HG03378 (cell line): ENCODE data around the gene LMTK3.

ENCODE experiments used
- ATAC-seq: cut with Tn5 transposase; IDR thresholded peaks from one replicate; pipeline ENCODE4 v1.9.1; 2021; ENCODE audit warnings: mild to moderate bottlenecking, moderate library complexity; ENCODE audit not compliant: unreplicated experiment

LMTK3 gene

GRCh38 chr19:48509467-48510194 is 2.0 kb downstream of the LMTK3 start:
- ATAC-seq = no peak

DNA sequence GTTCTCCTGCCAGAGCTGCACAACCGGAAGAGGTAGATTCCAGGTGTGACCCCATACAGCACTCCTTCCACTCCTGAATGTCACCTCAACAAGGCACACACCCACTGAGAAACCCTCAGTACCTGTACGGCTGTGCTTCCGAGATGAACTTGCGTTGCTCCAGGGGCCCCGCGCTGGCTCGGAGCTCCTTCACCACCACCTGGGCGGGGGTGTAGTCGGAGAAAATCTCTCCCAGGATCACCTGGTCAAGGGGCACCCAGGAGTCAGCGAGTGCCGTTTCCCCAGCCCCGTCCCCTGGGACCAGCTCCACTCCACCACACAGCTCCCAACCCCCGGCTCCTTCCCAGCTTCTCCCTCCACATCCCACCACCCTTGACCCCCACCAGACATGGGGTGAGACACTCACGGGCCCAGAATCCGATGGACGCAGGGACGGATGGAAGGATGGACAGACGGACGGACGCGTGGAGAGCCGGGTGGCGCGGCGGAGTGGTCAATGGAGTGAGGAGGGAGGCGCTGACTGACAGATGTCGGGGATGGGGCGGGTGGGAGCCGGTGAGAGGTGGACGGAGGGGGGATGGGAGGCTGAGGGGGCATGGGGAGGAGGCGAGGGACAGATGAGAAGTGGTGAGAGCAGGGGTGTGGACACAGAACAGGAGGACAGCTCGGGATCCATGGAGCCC is 2.8 kb downstream of the LMTK3 start:
- no peak for ATAC-seq

GRCh38 chr19:48507911-48508439 is 3.7 kb downstream of the LMTK3 start:
- no peak for ATAC-seq

- no peak for ATAC-seq
Measured at GRCh38 chr19:48506138-48506733, 5.4 kb downstream of the LMTK3 start.

GRCh38 chr19:48502350-48503018 is 9.2 kb downstream of the LMTK3 start:
- ATAC-seq = no peak

DNA sequence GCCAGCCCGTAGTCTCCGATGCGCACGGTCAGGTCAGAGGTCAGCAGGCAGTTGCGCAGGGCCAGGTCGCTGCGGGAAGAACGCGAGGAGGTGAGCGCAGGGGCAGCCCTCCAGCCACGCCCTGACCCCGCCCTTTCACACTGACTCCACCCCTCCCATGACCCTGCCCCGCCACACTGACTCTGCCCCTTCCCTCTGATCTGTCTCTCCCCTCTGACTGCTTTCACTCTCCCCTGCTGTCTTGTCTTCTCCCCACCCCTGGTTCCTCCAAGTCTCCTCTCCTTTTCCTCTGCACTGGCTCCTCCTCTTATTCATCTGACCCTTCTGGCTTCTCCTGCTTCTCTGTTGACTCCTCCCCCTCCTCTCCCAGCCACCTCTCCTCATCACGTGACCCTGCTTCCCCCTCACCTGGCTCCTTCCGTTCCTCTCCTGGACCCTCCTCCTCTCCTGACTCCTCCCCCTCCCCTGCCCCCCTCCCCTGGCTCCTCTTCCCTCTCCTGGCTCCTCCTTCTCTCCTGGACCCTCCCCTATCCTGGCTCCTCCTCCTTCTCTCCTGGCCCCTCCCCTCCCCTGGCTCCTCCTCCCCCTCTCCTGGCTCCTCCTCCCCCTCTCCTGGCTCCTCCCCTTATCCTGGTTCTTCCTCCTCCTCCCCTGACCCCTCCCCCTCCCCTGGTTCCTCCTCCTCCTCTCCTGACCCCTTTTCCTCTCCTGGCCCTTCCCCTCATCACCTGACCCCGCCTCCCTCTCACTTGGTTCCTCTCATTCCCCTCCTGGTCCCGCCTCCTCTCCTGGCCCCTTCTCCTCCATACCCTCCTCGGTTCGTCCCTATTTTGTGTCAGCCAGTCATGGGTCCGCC is 9.9 kb downstream of the LMTK3 start:
- ATAC-seq = no peak

GRCh38 chr19:48500830-48501493 is 10.7 kb downstream of the LMTK3 start:
- no peak for ATAC-seq

GRCh38 chr19:48499316-48500090 is 12.1 kb downstream of the LMTK3 start:
- no peak for ATAC-seq

DNA sequence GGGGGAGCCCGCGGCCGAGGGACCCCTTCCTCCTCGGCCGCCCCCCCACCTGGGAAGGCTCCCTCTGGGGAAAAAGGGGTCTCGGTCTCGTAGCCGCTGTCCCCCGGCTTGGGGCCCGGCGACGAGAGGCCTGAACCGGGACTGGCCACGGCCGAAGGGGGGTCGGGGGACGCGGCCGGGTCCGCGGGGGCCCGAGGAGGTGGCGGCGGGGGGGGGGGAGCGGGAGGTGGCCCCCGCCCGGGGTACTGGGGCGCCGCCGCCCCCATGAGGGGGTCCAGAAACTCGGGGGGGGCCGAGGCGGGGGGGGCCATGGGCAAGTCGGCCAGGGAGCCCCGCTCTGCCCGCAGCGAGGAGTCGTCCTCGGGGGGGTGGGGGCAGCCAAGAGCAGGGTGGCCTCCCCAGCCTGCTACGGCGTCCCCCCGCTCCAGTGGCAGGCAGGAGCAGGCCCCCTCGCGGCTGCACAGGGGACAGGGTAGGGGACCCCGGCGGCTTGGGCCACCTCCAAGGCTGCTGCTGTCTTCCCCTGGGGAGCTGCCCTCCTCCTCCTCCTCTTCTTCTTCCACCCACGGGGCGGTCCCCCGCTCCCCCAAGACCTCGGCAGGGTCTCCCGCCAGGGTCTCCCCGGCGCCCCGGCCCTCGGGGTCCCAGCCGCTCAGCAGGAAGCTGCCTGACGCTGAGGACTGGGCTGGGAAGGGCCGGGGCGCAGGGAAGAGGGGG is 12.9 kb downstream of the LMTK3 start:
- no peak for ATAC-seq

DNA sequence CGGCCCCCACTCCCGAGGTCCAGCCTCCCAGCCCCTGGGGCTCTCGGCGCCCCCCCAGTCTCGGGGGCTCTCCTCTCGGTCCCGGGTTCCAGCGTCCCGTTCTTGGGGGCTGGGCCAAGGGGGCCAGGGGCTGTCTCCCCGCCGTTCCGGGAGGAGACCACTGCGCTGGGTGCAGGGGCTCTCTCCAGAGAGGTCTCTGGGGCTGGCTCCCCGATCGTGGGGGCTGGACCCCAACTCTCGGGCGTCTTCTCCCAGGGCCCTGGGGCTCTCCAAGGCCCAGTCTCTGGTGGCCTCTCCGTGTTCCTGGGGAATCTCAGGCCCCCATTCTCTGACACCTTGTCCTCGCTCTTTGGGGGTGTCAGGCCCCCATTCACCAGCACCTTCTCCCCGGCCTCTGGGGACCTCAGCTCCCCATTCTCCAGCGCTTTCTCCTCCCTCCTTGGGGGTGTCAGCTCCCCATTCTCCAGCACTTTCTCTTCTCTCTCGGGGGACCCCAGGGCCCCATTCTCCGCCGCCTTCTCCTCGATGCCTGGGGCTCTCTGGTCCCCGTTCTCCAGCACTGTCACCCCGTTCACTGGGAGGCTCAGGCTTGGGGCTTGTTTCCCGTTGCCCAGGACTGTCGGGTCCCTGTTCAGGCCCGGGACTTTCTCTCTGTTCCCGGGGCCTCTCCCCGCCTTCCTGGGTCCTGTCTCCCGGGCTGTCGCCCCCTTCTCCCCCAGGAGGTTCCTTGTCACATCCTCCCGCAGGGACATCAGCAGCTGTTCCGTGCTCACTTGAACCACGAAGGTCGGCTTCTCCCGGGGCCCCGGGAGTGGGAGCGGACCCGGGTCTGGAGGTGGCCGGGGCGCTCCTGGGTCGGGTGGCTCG is 13.7 kb downstream of the LMTK3 start:
- no peak for ATAC-seq

DNA sequence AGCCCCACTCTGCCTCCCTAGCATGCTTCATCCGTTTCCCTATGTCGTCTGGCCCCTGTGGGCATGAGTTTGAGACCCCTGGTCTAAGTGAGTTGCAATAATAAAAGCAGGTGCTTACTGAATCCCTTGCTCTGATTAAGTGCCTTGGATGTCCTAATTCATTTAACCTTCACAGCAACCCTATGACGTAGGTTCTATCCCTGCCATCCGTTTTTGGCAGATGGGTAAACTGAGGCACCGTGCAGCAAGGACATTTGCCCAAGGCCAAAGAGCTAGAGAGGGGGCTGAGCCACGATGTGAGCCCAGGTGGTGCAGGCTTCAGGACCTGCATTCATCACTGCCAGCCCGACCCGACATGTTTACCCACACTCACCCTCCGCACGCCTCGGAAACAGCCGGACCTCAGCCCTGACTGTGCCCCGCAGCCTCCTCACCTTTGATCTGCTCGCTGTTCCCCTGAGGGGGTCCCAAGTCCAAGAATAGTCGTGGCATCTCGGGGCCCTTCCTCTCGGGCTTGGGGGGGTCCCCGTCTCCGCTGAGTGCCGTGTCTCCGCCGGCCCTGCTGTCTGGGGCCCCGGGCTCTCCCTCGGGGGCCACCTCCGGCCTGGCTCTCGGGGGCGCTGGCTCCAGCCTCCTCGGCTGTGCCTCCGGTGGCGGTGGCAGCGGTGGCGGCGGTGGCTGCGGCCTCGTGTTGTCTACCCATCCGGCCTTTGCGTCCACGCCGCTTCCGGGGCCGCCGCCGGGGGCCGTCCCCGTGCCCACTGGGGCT is 14.5 kb downstream of the LMTK3 start:
- no peak for ATAC-seq

DNA sequence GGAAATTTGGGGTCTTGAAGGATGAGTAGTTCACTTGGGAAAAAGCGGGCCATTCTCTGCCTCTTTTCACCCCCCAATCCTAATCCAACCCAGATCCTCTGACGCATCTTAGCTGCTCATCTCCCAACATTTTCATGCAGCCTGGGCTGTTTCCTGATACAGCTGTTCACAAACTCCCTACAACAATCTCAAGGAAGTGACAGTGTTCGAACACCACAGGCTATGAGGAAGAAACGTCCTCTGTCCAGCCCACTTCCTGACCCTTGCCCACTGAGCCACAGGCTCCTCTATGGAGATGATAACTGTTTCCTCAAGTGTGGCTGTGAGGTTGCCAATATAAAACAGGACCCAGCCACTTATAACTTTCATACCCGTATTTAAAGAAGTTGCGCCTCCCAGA is 16.2 kb downstream of the LMTK3 start:
- no peak for ATAC-seq

DNA sequence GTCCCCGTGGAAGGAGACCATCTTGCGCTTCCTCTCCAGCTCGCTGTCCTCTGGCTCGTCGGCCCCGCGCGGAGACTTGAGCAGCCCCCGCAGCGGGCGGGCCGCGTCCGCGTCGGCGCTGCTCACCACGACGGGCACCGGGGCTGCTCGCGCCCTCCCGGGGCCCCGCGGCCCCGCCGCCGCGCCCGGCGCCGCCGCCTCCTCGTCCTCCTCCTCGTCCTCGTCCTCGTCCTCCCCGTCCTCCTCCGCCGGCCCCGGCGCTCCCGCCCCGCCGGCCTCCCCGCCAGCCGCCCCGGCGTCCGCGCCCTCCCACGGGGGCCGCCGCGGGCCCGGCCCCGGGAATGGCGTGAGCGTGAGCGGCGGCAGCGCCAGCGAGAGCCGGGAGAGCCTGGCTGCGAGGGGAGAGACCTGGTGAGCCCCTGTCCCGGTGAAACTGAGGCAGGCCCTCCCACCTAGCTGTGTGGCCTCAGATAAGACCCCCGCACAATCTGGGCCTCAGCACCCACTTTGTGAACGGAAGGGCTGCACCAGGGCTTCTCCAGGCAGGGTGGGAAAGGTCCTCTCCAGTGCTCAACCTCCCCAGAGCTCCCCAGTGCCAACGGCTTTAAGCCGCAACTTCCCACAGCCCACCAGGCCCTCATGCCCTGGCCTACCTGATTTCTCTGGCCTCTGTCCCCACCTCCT is 17.8 kb downstream of the LMTK3 start:
- peak; percentile 2 for ATAC-seq

DNA sequence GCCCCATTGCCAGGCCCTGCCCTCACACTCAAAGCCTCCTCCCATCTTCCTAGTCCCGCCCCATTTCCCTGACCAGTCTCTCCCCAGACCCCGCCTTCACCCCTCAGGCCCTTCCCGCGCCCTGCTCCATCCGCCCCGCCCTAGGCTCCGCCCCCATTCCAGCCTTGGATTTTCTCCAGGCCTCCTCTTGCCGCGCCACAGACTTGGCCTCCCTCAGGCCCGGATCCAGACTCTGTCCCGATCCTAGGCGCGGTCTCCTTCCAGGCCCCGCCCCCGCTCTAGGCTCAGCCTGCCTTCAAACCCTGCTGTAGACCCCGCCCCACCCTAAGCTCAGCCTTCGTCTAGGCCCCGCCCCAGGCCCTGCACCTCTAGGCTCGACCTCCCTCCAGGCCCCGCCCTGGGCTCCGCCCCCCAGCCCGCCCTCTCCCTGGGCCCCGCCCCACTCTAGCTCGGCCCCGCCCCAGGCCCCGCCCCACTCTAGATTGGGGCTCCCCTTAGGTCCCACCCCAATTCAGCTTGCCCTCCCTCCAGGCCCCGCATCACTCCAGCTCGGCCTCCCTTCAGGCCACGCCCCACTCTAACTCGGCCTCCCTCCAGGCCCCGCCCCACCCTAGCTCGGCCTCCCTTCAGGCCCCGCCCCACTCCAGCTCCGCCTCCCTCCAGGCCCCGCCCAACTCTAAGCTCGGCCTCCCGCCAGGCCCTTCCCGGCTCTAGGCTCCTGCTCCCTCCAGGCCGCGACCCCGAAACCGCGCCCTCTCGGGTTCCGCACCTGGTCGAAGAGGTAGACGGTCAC is 18.5 kb downstream of the LMTK3 start:
- peak; percentile 58 for ATAC-seq

DNA sequence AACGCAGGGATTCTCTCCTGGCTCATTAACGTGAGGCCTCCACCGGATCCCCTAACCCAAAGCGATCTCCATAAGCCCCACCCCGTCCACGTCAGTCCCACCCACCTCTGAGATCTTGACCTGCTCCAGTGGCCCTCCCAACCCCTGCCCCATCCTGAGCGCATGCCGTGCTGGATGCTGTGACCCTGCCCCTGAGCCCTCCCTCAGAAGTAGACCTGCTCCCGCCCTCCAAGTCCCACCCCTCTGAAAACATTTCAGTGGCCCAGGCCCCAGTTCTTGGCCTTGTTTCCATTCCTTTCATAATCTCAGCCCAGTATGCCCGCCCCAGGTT is 19.9 kb downstream of the LMTK3 start:
- no peak for ATAC-seq
